Thoracic aorta (tissue), 2 donors: Measurements from ENCODE around the gene ESYT2. TPM values are rescaled to one million over a fixed set of nuclear protein-coding genes. Genes with fewer than 3 reads are reported as not detected.

Source experiments
- ATAC-seq: fragments of 150-250 bp; one replicate; pipeline ENCODE4 v1.8.0; 2017; ENCODE audit warnings: low read depth; ENCODE audit not compliant: insufficient number of reproducible peaks, low FRiP score
- DNase-seq: peaks from one replicate; pipeline ENCODE4 v3.0.0-alpha.2; 2020; ENCODE audit warnings: low spot score
- H3K27ac ChIP-seq, 2 donors: fragments of 200-600 bp; sonication (generic); 1 replicate in 1 of 2; 2 replicates in 1 of 2; pipeline ENCODE4 v1.5.1; 2016; ENCODE audit warnings: mild to moderate bottlenecking in 2 of 2, moderate library complexity in 2 of 2
- H3K27me3 ChIP-seq: fragments of 200-600 bp; sonication (generic); replicated peaks from 2 replicates; pipeline ENCODE4 v1.6.0; 2016; ENCODE audit warnings: mild to moderate bottlenecking; ENCODE audit not compliant: insufficient read depth
- H3K36me3 ChIP-seq: fragments of 200-600 bp; sonication (generic); one replicate; pipeline ENCODE4 v1.5.1; 2016
- H3K4me1 ChIP-seq, 2 donors: fragments of 200-600 bp; sonication (generic); 1 replicate in 1 of 2; 2 replicates in 1 of 2; pipeline versions ENCODE4 v1.5.1 to v1.6.0; 2016; ENCODE audit warnings: low read depth in 2 of 2, mild to moderate bottlenecking in 1 of 2; ENCODE audit not compliant: control insufficient read depth in 1 of 2
- H3K4me3 ChIP-seq: fragments of 200-600 bp; sonication (generic); 2 replicates; pipeline ENCODE4 v1.5.1; 2016; ENCODE audit warnings: mild to moderate bottlenecking
- H3K9me3 ChIP-seq: fragments of 200-600 bp; sonication (generic); 2 replicates; pipeline ENCODE4 v1.5.1; 2016
- total RNA-seq, 2 donors: library from RNA; depleted of rRNA; stranded (reverse); fragments of >200 nt; gene quantifications; one replicate each; pipeline versions ENCODE4 v1.1.0 to v1.2.3, GENCODE V29; 2016
- TF ChIP-seq, protein P1 (sequence below): fragments of 200-600 bp; sonication (generic); IDR thresholded peaks from one replicate; pipeline ENCODE4 v1.5.1; 2019; ENCODE audit warnings: antibody characterized with exemption

Gene ESYT2
- total RNA-seq, 2 donors from 2014 or later, result 196 to 218 TPM

DNA sequence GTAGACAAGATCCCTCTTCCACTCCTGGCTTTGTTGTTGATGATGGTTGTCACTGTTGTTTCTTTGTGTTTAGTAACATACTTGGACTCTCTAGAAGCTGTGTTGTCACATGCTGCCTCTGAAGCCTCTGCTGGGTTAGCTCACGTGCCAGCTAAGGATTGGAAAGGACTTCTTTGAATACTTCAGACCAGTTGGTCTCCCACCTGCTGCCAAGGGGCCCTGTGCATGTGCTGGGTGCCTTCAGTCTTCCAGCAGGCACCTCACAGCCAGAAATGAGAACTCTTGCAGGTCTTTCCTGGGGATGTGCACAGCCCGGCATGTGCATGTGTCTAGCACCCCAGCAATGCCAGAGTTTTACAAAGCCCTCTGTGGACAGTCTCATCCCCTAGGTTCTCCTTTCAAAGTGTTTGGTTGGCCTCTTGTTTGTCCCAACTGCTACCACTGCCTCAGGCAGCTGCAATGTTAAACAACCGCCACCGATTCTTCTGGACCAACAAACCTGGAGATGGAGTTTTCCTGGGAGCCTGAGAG, 103.0 kb downstream of the ESYT2 start:
- TF ChIP-seq, protein P1, sequence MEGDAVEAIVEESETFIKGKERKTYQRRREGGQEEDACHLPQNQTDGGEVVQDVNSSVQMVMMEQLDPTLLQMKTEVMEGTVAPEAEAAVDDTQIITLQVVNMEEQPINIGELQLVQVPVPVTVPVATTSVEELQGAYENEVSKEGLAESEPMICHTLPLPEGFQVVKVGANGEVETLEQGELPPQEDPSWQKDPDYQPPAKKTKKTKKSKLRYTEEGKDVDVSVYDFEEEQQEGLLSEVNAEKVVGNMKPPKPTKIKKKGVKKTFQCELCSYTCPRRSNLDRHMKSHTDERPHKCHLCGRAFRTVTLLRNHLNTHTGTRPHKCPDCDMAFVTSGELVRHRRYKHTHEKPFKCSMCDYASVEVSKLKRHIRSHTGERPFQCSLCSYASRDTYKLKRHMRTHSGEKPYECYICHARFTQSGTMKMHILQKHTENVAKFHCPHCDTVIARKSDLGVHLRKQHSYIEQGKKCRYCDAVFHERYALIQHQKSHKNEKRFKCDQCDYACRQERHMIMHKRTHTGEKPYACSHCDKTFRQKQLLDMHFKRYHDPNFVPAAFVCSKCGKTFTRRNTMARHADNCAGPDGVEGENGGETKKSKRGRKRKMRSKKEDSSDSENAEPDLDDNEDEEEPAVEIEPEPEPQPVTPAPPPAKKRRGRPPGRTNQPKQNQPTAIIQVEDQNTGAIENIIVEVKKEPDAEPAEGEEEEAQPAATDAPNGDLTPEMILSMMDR, result no peak
- H3K4me3 ChIP-seq, result no peak overlapping the region
- no peaks in the 10 kb centered on the region for H3K9me3 ChIP-seq
- peaks cover 7% of the 10 kb centered on the region for H3K36me3 ChIP-seq
- no peaks in the 10 kb centered on the region for H3K4me1 ChIP-seq
- DNase-seq (no peak), ATAC-seq (no peak)
- H3K27me3 ChIP-seq, result no peaks in the 10 kb centered on the region
- H3K27ac ChIP-seq, result no peak overlapping the region

DNA sequence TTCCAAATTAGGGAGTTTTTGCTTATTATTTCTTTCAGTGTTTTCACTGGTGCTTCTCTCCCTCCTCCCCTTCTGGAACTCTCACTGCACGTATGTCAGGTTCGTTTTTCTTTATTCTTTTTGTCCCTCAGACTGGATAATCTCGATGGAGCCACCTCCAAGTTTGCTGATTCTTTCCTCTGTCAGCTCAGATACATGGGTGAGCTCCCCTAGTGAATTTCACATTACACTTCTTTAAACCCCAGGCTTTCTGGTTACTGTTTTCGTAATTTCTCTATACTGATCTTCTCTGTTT, 103.9 kb downstream of the ESYT2 start:
- Histone ChIP-seq H3K27ac (no peak overlapping the region), H3K27me3 (no peaks in the 10 kb centered on the region), H3K36me3 (peaks cover 2% of the 10 kb centered on the region), H3K9me3 (no peaks in the 10 kb centered on the region), H3K4me3 (no peak overlapping the region), H3K4me1 (no peaks in the 10 kb centered on the region)
- TF ChIP-seq, protein P1, result no peak
- DNase-seq, result no peak
- no peak for ATAC-seq

DNA sequence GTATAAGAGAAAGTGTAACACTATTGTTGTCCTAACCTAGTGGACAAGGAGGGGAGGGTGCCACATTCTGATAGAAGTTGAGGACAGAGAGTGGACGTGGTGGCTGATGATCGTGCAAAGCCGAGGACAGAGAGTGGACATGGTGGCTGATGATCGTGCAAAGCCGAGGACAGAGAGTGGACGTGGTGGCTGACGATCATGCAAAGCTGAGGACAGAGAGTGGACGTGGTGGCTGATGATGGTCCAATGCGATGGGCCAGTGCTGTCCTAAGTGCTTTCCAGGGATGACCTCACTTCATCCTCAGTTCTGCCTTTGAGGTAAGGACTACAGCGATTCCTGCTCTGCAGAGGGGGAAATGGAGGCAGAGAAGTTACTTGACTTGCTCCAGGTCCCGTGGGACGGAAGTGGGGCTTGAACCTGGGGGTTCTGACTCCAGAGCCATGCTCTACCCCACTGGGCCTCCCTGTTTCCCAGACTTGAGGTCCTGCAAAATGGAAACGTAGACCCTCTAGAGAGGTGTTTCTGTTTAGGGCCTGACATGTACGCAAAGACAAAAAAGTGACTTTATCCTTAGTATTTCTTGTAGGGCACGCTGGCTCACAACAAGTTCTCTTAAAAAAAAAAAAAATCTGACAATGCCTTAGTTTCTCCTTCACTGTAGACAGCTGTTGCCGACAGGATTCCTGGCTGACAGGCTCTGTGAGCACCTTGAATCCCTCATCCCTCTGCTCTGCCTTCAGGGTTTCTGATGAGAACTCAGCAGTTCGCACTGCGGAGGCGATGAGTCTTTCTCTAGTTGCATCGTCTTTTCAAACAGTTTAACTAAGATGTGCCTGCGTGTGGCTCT, 104.4 kb downstream of the ESYT2 start:
- no peak overlapping the region for H3K4me3 ChIP-seq
- TF ChIP-seq, protein P1, result no peak
- ATAC-seq, result no peak
- no peaks in the 10 kb centered on the region for H3K27me3 ChIP-seq
- no peaks in the 10 kb centered on the region for H3K9me3 ChIP-seq
- no peak for DNase-seq
- H3K36me3 ChIP-seq, result no peaks in the 10 kb centered on the region
- H3K27ac ChIP-seq, result no peak overlapping the region
- H3K4me1 ChIP-seq, result no peaks in the 10 kb centered on the region

DNA sequence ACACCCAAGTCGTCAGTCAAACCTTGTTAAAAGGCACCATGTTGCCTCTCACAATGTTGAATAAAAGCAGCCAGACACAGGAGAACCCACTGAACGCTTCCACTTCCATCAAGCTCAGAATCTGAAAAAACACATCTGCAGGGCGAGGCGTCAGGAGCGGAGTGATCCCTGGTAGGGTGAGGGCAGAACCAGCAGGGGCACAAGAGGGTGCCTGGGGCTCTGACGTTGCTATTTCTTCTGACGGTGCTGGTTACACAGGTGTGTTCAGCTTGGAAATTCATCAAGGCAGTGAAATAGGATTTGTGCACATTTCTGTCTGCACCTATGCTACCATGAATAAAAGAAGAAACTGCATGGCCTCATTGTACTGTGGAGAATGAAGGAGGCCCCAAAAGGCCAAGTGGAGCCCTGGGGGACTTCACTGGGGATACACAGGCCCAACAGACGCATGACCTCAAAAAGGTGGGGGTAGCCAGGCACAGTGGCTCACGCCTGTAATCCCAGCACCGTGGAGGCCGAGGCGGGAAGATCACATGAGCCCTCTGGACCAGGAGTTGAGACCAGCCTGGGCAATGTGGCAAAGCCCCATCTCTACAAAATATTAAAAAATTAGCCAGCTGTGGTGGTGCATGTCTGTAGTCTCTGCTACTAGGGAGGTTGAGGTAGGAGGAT, 105.5 kb downstream of the ESYT2 start:
- H3K36me3 ChIP-seq, result no peaks in the 10 kb centered on the region
- no peaks in the 10 kb centered on the region for H3K4me1 ChIP-seq
- TF ChIP-seq, protein P1, result no peak
- no peak overlapping the region for H3K27ac ChIP-seq
- no peaks in the 10 kb centered on the region for H3K9me3 ChIP-seq
- no peaks in the 10 kb centered on the region for H3K27me3 ChIP-seq
- no peak overlapping the region for H3K4me3 ChIP-seq
- no peak for ATAC-seq
- no peak for DNase-seq

DNA sequence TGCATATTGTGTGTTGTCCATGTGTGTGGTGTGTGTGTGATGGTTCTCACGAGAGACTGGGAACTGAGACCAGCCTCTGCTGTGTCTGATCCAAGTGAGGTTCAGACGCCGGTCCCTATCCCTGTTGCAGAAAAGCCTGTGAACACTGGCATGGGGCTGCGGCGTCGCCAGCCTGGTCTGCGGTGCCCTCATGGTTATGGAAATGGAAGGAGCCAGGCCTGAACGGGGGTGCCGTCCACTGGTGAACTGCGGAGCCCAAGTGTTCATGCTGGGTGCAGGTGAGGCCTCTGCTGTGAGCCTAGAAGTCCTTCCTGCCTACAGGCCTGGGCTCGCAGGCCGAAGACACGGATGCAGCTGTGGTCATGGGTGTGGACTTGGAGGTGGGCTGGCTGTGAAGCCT, 106.0 kb downstream of the ESYT2 start:
- Histone ChIP-seq H3K9me3 (no peaks in the 10 kb centered on the region), H3K27me3 (no peaks in the 10 kb centered on the region), H3K4me3 (no peak overlapping the region), H3K27ac (no peak overlapping the region), H3K4me1 (no peaks in the 10 kb centered on the region), H3K36me3 (no peaks in the 10 kb centered on the region)
- DNase-seq (no peak), ATAC-seq (no peak)
- TF ChIP-seq, protein P1, result no peak
